Endodermal cell (in vitro differentiated cells): Measurements from ENCODE around the gene ATP6V0D1. TPM values are rescaled to one million over a fixed set of nuclear protein-coding genes. Genes with fewer than 3 reads are reported as not detected.

Experiments
- DNase-seq: peaks from one replicate; pipeline ENCODE4 v3.0.0-alpha.2; 2017
- H3K27ac ChIP-seq: 2 replicates; pipeline ENCODE4 v1.5.1; 2013; ENCODE audit warnings: mild to moderate bottlenecking, low read depth, low read length, moderate library complexity
- H3K27me3 ChIP-seq: 2 replicates; pipeline ENCODE4 v1.6.1; 2013; ENCODE audit warnings: mild to moderate bottlenecking, low read length, moderate library complexity; ENCODE audit not compliant: insufficient read depth, control insufficient read depth, poor library complexity, severe bottlenecking
- H3K36me3 ChIP-seq: 2 replicates; pipeline ENCODE4 v1.7.0; 2013; ENCODE audit warnings: mild to moderate bottlenecking, low read length, moderate library complexity; ENCODE audit not compliant: control insufficient read depth, insufficient read depth
- H3K4me1 ChIP-seq: one replicate; pipeline ENCODE4 v1.7.0; 2013; ENCODE audit warnings: low read length; ENCODE audit not compliant: control insufficient read depth, insufficient read depth
- H3K4me3 ChIP-seq: 2 replicates; pipeline ENCODE4 v1.5.1; 2013; ENCODE audit warnings: mild to moderate bottlenecking, low read length, moderate library complexity
- H3K9ac ChIP-seq: 2 replicates; pipeline ENCODE4 v1.6.1; 2013; ENCODE audit warnings: mild to moderate bottlenecking, low read length, moderate library complexity; ENCODE audit not compliant: poor library complexity, severe bottlenecking; ENCODE audit errors: extremely low read depth
- H3K9me3 ChIP-seq: 2 replicates; pipeline ENCODE4 v1.6.1; 2013; ENCODE audit warnings: mild to moderate bottlenecking, low read length, moderate library complexity; ENCODE audit not compliant: control insufficient read depth
- H3K27ac Mint-ChIP-seq: 2 replicates; pipeline ENCODE4 v1.8.0; 2020; ENCODE audit warnings: mixed read lengths
- H3K27me3 Mint-ChIP-seq: 2 replicates; pipeline ENCODE4 v1.8.0; 2021; ENCODE audit warnings: mild to moderate bottlenecking, mixed read lengths; ENCODE audit not compliant: insufficient read depth
- H3K36me3 Mint-ChIP-seq: 2 replicates; pipeline ENCODE4 v1.8.0; 2020; ENCODE audit warnings: low read depth, mixed read lengths
- H3K4me1 Mint-ChIP-seq: 2 replicates; pipeline ENCODE4 v1.8.0; 2020; ENCODE audit warnings: mixed read lengths
- H3K4me3 Mint-ChIP-seq: 2 replicates; pipeline ENCODE4 v1.8.0; 2020; ENCODE audit warnings: mild to moderate bottlenecking, moderate library complexity, mixed read lengths
- H3K9me3 Mint-ChIP-seq: 2 replicates; pipeline ENCODE4 v1.8.0; 2020; ENCODE audit warnings: mild to moderate bottlenecking, mixed read lengths
- WGBS, 2 experiments: methylation state at CpG; one replicate each; pipeline versions ENCODE4 v1.1.5 to v1.1.7; 2013; ENCODE audit warnings: missing lambda C conversion rate in 2 of 2, mixed read lengths in 1 of 2; ENCODE audit not compliant: insufficient coverage in 1 of 2, insufficient read length in 1 of 2; 5-methylcytosine and 5-hydroxymethylcytosine counted together
- total RNA-seq, 2 donors: library from RNA; stranded (reverse); fragmentation: NEBNext Ultra II Directional in 1 of 2; extraction: Animal tissue kit (Norgen Biotek cat#: 25700) in 1 of 2; gene quantifications; 2 replicates in 1 of 2; 3 replicates in 1 of 2; pipeline ENCODE4 v1.2.1, GENCODE V29; 2021
- TF ChIP-seq, protein P1 (sequence below): fragments of 200-600 bp; sonication (generic); conservative IDR thresholded peaks from 2 replicates; pipeline ENCODE4 v1.5.0; 2021; ENCODE audit warnings: antibody characterized with exemption, mild to moderate bottlenecking

The ATP6V0D1 gene
- total RNA-seq, 2 donors from 2014 or later, result 56.0 to 58.3 TPM

DNA sequence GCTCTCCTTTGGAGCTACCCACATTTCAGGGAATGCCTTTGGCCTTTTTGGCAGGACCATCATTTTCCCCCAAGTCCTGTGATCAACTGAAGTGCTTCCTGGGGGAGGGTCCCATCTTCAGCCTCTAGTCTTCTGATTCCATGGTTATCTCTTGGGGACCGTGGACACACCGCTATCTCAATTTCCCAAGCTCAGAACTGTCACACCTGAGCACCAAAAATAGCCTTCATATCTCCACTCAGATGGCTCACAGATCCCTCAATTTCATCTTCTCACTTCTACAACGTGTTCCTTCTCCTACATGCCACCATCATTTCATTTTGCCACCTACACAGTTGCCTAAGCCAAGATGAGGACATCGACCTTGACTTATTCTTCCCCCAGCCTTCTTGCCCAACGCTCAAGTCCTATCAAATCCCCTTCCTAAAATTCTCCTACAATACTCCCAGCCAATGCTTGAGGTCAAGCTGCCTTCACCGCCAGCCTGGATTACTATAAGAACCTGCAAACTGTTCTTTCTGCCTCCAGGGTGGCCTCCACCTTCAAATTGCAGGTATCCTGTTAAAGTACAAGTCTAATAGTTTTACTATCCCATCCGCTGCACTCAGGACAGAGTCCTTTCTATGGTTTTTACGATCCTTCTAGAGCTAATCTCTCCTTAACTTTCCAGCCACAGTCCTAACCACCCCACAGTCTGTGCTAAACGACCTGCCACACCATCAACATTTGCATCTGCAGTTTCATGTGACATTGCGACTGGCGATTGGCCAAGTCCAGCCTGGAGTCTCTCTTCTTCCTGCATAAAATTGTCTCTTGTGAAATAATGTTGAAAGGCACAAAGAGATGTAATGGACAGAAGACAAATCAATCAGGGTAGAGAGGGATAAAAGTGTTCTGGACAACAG lies 6.2 kb downstream of the ATP6V0D1 start:
- Mint-ChIP-seq H3K36me3 (peaks cover 8% of the 10 kb centered on the region), H3K27ac (no peak overlapping the region), H3K4me3 (no peak overlapping the region), H3K9me3 (no peaks in the 10 kb centered on the region), H3K4me1 (no peaks in the 10 kb centered on the region), H3K27me3 (no peaks in the 10 kb centered on the region)
- WGBS, 2 experiments, result 85 to 92% methylated on average over 8 to 11 of the region's 11 CpGs
- H3K27ac ChIP-seq, result no peak overlapping the region
- no peaks in the 10 kb centered on the region for H3K4me1 ChIP-seq
- TF ChIP-seq, protein P1, sequence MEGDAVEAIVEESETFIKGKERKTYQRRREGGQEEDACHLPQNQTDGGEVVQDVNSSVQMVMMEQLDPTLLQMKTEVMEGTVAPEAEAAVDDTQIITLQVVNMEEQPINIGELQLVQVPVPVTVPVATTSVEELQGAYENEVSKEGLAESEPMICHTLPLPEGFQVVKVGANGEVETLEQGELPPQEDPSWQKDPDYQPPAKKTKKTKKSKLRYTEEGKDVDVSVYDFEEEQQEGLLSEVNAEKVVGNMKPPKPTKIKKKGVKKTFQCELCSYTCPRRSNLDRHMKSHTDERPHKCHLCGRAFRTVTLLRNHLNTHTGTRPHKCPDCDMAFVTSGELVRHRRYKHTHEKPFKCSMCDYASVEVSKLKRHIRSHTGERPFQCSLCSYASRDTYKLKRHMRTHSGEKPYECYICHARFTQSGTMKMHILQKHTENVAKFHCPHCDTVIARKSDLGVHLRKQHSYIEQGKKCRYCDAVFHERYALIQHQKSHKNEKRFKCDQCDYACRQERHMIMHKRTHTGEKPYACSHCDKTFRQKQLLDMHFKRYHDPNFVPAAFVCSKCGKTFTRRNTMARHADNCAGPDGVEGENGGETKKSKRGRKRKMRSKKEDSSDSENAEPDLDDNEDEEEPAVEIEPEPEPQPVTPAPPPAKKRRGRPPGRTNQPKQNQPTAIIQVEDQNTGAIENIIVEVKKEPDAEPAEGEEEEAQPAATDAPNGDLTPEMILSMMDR, result no peak
- H3K9ac ChIP-seq, result no peak overlapping the region
- H3K27me3 ChIP-seq, result no peaks in the 10 kb centered on the region
- H3K36me3 ChIP-seq, result peaks cover 25% of the 10 kb centered on the region
- no peak overlapping the region for H3K4me3 ChIP-seq
- no peaks in the 10 kb centered on the region for H3K9me3 ChIP-seq
- DNase-seq, result no peak

DNA sequence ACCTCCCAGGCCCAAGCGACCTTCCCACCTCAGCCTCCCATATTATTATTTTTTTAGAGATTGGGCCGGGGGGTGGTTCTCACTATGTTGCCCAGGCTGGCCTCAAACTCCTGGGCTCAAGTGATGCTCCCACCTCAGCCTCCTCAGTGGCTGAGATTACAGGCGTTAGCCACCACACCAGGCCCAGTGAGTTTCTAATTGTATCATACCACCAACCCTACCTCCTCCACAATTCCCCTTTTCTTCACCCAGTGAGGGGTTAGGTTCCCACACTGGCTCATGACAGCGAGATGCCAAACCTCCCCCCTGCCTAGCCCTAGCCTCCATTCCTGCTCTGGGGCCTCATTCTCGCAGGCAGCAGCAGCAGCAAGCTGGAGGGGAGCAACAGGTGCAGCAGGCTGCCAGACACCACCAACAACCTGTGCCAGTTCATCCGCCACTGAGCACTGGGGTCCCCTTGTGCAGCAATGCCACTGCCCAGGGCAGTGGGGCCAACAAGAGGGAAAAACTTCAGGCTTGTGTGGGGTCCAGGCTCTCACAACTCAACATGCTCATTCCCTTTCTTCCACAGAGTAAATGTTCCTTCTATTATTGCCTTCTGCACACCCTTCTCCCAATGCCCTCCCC lies 9.1 kb downstream of the ATP6V0D1 start:
- Histone ChIP-seq H3K4me1 (no peaks in the 10 kb centered on the region), H3K9me3 (no peaks in the 10 kb centered on the region), H3K27me3 (no peaks in the 10 kb centered on the region), H3K36me3 (peaks cover 20% of the 10 kb centered on the region), H3K27ac (no peak overlapping the region), H3K9ac (no peak overlapping the region), H3K4me3 (no peak overlapping the region)
- no peaks in the 10 kb centered on the region for H3K9me3 Mint-ChIP-seq
- no peaks in the 10 kb centered on the region for H3K4me1 Mint-ChIP-seq
- DNase-seq, result no peak
- H3K4me3 Mint-ChIP-seq, result no peak overlapping the region
- TF ChIP-seq, protein P1, result no peak
- H3K27ac Mint-ChIP-seq, result no peak overlapping the region
- no peaks in the 10 kb centered on the region for H3K27me3 Mint-ChIP-seq
- 90 to 94% methylated on average over 2 to 6 of the region's 6 CpGs for WGBS, 2 experiments
- H3K36me3 Mint-ChIP-seq, result peaks cover 3% of the 10 kb centered on the region

- TF ChIP-seq, protein P1, result no peak
- no peak for DNase-seq
- no peaks in the 10 kb centered on the region for H3K9me3 Mint-ChIP-seq
- H3K36me3 Mint-ChIP-seq, result peaks cover 3% of the 10 kb centered on the region
- Histone ChIP-seq H3K27me3 (no peaks in the 10 kb centered on the region), H3K36me3 (peaks cover 16% of the 10 kb centered on the region), H3K27ac (no peak overlapping the region), H3K9ac (no peak overlapping the region), H3K4me3 (no peak overlapping the region), H3K9me3 (no peaks in the 10 kb centered on the region), H3K4me1 (no peaks in the 10 kb centered on the region)
- no peak overlapping the region for H3K27ac Mint-ChIP-seq
- no peaks in the 10 kb centered on the region for H3K4me1 Mint-ChIP-seq
- no peak overlapping the region for H3K4me3 Mint-ChIP-seq
- WGBS, 2 experiments, result 93 to 99% methylated on average over 7 of the region's 7 CpGs
- no peaks in the 10 kb centered on the region for H3K27me3 Mint-ChIP-seq
Measured at GRCh38 chr16:67470359-67470758, 10.6 kb downstream of the ATP6V0D1 start.
